PC-3 (cell line): ENCODE results near the gene KIF13A.

Experiments used
- CTCF ChIP-seq: fragments of 300-600 bp; sonication (generic); conservative IDR thresholded peaks from 2 replicates; pipeline ENCODE4 v1.5.1; 2017; ENCODE audit warnings: antibody characterized with exemption, low read depth, mild to moderate bottlenecking, low read length
- EZH2 ChIP-seq: fragments of 300-600 bp; sonication (generic); IDR thresholded peaks from one replicate; pipeline ENCODE4 v1.6.1; 2017; ENCODE audit warnings: antibody characterized with exemption, mild to moderate bottlenecking, low read length; ENCODE audit not compliant: unreplicated experiment

- TF ChIP-seq EZH2 (no peak), CTCF (no peak)
These were observed 1.0 kb upstream of the KIF13A start for GRCh38 chr6:17988422-17988944.
